Measurements from ENCODE around the gene MYNN.

DNA sequence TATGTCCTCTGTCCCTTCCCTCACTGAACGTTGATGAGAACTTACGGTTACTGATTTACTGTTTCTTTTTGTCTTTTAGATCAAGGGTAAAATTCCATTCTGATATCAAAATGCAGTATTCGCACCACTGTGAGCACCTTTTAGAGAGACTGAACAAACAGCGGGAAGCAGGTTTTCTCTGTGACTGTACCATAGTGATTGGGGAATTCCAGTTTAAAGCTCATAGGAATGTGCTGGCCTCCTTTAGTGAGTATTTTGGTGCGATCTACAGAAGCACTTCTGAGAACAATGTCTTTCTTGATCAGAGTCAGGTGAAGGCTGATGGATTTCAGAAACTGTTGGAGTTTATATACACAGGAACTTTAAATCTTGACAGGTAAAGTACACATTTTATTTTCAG, 990 bp downstream of the MYNN start:
- TF ChIP-seq, protein P1, sequence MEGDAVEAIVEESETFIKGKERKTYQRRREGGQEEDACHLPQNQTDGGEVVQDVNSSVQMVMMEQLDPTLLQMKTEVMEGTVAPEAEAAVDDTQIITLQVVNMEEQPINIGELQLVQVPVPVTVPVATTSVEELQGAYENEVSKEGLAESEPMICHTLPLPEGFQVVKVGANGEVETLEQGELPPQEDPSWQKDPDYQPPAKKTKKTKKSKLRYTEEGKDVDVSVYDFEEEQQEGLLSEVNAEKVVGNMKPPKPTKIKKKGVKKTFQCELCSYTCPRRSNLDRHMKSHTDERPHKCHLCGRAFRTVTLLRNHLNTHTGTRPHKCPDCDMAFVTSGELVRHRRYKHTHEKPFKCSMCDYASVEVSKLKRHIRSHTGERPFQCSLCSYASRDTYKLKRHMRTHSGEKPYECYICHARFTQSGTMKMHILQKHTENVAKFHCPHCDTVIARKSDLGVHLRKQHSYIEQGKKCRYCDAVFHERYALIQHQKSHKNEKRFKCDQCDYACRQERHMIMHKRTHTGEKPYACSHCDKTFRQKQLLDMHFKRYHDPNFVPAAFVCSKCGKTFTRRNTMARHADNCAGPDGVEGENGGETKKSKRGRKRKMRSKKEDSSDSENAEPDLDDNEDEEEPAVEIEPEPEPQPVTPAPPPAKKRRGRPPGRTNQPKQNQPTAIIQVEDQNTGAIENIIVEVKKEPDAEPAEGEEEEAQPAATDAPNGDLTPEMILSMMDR (tag by site-specific recombination; IDR thresholded peaks at IDR 0.05) = no peak
- TF ChIP-seq ZNF843 (tag by site-specific recombination; IDR thresholded peaks at IDR 0.05) (no peak), ZEB2 (tag by site-specific recombination; IDR thresholded peaks at IDR 0.05) (no peak), ZNF600 (tag by site-specific recombination; IDR thresholded peaks at IDR 0.05) (no peak), ZNF747 (tag by site-specific recombination; IDR thresholded peaks at IDR 0.05) (no peak)
- TF ChIP-seq, protein P2, sequence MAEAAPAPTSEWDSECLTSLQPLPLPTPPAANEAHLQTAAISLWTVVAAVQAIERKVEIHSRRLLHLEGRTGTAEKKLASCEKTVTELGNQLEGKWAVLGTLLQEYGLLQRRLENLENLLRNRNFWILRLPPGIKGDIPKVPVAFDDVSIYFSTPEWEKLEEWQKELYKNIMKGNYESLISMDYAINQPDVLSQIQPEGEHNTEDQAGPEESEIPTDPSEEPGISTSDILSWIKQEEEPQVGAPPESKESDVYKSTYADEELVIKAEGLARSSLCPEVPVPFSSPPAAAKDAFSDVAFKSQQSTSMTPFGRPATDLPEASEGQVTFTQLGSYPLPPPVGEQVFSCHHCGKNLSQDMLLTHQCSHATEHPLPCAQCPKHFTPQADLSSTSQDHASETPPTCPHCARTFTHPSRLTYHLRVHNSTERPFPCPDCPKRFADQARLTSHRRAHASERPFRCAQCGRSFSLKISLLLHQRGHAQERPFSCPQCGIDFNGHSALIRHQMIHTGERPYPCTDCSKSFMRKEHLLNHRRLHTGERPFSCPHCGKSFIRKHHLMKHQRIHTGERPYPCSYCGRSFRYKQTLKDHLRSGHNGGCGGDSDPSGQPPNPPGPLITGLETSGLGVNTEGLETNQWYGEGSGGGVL (tag by site-specific recombination; IDR thresholded peaks at IDR 0.05) = no peak
- TF ChIP-seq, protein P3, sequence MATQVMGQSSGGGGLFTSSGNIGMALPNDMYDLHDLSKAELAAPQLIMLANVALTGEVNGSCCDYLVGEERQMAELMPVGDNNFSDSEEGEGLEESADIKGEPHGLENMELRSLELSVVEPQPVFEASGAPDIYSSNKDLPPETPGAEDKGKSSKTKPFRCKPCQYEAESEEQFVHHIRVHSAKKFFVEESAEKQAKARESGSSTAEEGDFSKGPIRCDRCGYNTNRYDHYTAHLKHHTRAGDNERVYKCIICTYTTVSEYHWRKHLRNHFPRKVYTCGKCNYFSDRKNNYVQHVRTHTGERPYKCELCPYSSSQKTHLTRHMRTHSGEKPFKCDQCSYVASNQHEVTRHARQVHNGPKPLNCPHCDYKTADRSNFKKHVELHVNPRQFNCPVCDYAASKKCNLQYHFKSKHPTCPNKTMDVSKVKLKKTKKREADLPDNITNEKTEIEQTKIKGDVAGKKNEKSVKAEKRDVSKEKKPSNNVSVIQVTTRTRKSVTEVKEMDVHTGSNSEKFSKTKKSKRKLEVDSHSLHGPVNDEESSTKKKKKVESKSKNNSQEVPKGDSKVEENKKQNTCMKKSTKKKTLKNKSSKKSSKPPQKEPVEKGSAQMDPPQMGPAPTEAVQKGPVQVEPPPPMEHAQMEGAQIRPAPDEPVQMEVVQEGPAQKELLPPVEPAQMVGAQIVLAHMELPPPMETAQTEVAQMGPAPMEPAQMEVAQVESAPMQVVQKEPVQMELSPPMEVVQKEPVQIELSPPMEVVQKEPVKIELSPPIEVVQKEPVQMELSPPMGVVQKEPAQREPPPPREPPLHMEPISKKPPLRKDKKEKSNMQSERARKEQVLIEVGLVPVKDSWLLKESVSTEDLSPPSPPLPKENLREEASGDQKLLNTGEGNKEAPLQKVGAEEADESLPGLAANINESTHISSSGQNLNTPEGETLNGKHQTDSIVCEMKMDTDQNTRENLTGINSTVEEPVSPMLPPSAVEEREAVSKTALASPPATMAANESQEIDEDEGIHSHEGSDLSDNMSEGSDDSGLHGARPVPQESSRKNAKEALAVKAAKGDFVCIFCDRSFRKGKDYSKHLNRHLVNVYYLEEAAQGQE (tag by site-specific recombination; IDR thresholded peaks at IDR 0.05) = no peak
- TF ChIP-seq, protein P4, sequence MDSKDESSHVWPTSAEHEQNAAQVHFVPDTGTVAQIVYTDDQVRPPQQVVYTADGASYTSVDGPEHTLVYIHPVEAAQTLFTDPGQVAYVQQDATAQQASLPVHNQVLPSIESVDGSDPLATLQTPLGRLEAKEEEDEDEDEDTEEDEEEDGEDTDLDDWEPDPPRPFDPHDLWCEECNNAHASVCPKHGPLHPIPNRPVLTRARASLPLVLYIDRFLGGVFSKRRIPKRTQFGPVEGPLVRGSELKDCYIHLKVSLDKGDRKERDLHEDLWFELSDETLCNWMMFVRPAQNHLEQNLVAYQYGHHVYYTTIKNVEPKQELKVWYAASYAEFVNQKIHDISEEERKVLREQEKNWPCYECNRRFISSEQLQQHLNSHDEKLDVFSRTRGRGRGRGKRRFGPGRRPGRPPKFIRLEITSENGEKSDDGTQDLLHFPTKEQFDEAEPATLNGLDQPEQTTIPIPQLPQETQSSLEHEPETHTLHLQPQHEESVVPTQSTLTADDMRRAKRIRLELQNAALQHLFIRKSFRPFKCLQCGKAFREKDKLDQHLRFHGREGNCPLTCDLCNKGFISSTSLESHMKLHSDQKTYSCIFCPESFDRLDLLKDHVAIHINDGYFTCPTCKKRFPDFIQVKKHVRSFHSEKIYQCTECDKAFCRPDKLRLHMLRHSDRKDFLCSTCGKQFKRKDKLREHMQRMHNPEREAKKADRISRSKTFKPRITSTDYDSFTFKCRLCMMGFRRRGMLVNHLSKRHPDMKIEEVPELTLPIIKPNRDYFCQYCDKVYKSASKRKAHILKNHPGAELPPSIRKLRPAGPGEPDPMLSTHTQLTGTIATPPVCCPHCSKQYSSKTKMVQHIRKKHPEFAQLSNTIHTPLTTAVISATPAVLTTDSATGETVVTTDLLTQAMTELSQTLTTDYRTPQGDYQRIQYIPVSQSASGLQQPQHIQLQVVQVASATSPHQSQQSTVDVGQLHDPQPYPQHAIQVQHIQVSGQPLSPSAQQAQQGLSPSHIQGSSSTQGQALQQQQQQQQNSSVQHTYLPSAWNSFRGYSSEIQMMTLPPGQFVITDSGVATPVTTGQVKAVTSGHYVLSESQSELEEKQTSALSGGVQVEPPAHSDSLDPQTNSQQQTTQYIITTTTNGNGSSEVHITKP (tag by site-specific recombination; IDR thresholded peaks at IDR 0.05) = no peak
